AG09319 (cell line): ENCODE results near the gene NDST1.

Experiments
- DNase-seq: peaks from one replicate; pipeline ENCODE4 v3.0.0-alpha.2; 2010; ENCODE audit warnings: low read depth; ENCODE audit errors: extremely low read depth
- TF ChIP-seq, protein P1 (sequence below): IDR thresholded peaks from 2 replicates; pipeline ENCODE4 v1.5.1; 2011; ENCODE audit warnings: low read depth, mild to moderate bottlenecking, inconsistent platforms, low read length, moderate library complexity

Gene NDST1

DNA sequence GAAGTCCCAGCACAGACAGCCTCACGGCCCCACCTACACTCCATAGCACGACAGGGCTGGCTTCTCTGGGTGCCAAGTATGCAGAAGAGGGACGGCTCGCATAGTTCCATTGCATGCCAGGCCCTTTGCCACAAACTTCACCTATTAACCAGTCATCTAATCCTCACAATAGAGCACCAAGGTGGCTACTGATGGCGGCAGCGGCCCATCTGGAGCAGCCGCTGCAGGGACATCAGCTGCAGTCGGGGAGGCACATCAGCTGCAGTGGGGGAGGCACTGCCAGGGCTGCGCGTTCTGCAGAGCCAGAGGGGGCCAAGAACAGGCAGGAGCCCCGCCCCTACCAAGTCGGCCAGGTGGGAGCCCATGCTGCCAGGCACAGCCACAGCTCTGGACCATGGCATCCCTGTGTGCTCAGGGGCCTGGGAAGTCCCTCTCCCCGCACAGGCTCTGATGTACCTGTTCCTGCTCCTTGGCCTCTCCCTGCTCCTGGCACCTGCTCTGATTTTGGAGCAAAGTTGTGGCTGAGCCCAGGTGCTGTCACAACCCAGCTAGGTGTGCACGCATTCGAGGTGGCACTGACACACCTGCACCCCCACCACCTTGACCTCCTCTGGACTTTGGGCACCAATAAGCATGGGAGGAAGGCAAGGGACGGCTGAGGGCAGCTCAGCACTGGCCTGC lies 71.0 kb downstream of the NDST1 start:
- DNase-seq: no peak
- TF ChIP-seq, protein P1, sequence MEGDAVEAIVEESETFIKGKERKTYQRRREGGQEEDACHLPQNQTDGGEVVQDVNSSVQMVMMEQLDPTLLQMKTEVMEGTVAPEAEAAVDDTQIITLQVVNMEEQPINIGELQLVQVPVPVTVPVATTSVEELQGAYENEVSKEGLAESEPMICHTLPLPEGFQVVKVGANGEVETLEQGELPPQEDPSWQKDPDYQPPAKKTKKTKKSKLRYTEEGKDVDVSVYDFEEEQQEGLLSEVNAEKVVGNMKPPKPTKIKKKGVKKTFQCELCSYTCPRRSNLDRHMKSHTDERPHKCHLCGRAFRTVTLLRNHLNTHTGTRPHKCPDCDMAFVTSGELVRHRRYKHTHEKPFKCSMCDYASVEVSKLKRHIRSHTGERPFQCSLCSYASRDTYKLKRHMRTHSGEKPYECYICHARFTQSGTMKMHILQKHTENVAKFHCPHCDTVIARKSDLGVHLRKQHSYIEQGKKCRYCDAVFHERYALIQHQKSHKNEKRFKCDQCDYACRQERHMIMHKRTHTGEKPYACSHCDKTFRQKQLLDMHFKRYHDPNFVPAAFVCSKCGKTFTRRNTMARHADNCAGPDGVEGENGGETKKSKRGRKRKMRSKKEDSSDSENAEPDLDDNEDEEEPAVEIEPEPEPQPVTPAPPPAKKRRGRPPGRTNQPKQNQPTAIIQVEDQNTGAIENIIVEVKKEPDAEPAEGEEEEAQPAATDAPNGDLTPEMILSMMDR: no peak

DNA sequence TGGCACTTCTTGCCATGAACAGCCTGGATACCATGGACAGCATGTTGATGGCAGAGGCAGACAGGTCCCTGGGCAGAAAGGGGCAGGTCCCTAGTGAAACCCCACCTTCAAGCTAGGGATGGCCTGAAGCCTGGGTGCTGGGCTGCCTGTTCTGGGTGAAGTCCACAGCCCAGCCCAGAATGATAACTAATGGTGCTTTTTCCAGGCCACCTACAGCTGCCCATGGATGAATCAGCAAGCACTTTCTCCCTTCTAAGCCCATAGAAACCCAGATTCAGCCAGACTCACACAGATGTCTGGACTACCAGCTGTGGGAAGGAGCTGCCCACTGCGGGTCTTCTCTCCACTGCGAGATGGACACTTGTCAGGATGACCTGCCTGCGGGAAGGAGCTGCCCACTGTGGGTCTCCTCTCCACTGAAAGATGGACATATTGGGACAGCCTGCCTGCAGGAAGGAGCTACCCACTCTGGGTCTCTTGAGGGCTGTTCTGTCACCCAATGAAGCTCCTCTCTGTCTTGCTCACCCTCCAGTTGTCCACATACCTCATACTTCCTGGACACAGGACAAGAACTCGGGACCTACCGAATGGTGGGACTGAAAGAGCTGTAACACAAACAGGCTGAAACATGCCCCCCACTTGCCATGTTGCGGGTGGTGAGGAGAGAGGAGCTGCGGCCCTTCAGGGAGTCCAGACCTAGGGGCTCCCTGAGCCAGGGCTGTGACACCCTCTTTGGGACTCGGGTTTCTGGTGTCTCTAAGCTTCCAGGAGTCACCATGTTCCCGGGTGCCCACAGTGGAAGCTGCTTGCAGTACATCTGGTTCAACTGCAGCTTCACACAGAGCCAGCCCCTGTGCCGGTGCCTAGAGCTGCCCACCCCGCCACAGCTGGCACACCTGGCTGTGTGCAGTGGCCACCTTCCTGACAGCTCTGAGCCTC lies 71.8 kb downstream of the NDST1 start:
- DNase-seq: no peak
- TF ChIP-seq, protein P1: no peak

DNA sequence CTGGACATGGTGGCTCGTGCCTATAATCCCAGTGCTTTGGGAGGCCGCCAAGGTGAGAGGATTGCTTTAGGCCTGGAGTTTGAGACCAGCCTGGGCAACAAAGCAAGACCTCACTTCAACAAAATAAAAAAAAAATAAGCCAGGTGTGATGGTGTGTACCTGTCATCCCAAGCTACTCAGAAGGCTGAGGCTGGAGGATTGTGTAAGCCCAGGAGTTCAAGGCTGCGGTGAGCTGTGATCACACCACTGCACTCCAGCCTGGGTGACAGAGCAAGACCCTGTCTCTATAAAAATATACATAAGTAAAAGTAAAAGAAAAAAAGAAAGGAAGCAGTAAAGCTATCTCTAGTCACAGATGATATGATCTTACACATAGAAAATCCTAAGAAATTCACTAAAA lies 73.0 kb downstream of the NDST1 start:
- DNase-seq: no peak
- TF ChIP-seq, protein P1: no peak

DNA sequence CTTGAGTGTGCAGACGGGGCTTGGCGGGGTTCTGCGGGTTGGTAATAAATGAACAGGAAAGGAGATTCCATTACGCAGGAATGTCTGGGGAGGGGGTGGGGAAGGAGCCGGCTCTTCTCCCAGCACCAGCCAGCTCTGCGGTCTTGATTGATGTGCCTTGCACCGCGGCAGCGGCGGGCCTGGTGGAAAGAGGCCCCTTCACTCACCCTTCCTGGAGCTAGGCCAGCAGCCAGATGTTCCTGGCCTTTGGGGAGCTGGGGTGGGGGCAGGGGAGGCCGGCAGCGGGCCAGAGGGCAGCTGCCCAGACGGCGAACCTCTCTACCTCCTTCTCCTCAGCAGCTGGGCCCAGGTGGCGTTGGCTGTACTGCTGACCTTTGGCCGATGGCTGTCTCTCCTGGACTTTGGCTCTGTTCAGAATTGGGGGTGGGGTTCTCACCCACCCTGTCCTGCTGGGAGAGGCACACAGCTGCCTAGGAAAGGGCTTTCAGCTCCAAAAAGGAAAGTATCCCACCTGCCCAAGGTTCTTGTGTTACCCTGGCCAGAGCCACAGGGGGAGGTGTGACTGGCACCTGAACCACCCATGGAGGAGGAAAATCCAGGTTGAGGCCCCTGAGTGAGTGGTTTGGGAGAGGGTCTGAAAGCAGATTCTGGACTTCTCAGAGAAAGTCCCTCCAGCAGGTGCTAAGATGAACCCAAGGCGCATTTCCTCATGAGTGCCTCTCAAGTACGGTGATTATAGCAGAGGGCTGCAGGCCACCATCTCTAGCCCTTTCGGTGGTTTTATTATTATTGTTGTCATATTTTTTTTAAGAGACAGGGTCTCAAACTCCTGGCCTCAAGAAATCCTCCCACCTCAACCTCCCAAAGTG lies 74.5 kb downstream of the NDST1 start:
- TF ChIP-seq, protein P1: no peak
- no peak for DNase-seq

DNA sequence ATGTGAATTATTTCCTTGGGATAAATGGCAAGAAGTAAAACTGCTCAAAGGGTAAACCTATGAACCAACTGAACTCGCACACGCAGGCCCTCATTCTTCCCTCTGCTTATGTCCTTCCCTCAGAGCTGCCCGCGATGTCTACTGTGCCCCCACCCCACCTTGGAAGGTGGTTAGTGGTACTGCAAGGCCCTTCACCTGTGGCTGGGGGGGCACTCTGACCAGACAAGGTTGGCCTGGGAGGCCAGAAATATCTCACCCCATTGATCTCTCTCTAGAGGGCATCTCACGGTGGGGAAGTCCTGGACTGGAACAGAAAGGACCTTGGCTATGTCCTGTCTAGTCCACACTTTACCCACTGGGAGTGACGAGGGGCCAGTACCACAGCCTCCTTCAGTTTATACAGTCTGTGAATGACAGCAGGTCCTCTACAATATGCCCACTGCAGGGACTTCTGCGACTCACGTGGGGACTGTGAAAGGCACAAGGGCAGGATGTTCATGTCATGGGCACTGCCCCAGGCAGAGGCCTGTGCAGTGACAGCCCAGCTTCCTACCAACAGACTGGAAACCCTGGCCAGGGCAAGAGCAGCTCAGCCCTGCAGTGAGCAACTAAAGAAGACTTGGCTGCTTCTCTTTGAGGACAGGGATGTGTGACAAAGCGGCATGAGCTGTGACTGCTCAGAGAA lies 75.8 kb downstream of the NDST1 start:
- TF ChIP-seq, protein P1: no peak
- no peak for DNase-seq

DNA sequence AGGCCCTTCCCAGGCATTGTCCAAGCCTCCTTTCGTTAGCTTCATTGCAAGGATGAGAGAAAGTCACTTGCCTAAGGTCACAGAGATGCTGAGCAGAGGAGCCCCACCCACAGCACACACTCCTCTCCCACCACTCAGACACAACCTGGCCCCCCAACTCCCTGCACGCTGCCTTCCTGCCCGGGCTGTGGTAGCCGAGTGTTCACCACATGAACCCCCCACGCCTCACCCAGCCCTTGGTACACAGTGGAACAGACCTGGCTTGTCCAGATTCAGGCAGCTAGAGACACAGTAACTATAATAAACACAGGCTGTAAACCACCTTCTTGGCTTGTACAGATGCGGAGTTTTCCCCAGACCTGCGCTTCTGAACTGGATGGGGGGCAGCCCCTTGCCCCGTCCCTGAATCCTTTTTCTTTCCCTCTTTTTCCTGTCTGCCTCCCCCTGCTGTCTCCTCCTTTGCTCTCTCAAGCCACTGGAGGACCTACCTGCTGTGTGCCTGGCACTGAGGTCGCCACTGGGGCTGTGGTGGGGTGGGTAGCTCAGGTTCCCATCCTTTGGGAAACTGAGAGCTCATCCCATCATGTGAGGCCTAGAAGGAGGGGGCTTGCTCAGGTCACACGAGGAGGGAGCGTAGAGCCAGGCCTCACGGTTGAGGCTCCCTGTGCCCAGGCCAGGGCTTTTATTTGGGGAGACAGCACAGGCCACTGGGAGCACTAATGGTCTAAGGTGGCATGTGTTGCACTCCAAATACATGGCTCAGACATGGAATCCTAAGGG lies 76.8 kb downstream of the NDST1 start:
- DNase-seq: no peak
- TF ChIP-seq, protein P1: no peak
